HepG2 (cell line): ENCODE measurements around the gene VEGFA. TPM values are rescaled to one million over a fixed set of nuclear protein-coding genes. Genes with fewer than 3 reads are reported as not detected.

Experiments used
- ATAC-seq: fragments of 200-7000 bp; cut with Tn5 transposase; 3 replicates; pipeline ENCODE4 v1.9.1; 2020; ENCODE audit warnings: mild to moderate bottlenecking, moderate library complexity
- BruUV-seq: library from RNA; stranded (reverse); fragments of 400-500 nt; replicated peaks from 2 replicates; lab custom pipeline; 2021; lab: Mats Ljungman, UMichigan
- CTCF ChIA-PET: fragments of 300-600 bp; formaldehyde crosslinking; extraction: SDS; loops from one replicate; lab custom pipeline; 2021; ENCODE audit warnings: low total read pairs, inconsistent platforms, low intra/inter-chr PET ratio; lab: Yijun Ruan, JAX
- POLR2A ChIA-PET: fragments of 350-600 bp; sonication (Branson Sonifier 250); formaldehyde crosslinking; loops from one replicate; lab custom pipeline; 2020; ENCODE audit warnings: antibody characterized with exemption, inconsistent platforms; lab: Yijun Ruan, JAX
- DNase-seq: peaks from one replicate; pipeline ENCODE4 v3.0.0-alpha.2; 2015; ENCODE audit warnings: low spot score
- FAIRE-seq: peaks from 3 replicates; lab custom pipeline; 2011; peaks lifted over from hg19 to GRCh38; lab: Jason Lieb, UNC
- H2AFZ ChIP-seq: one replicate; pipeline ENCODE4 v1.6.1; 2011; ENCODE audit warnings: low read length, inconsistent platforms
- H3K27ac ChIP-seq: fragments of 300-600 bp; 3 replicates; pipeline ENCODE4 v1.8.0; 2011; ENCODE audit warnings: mixed run types, mild to moderate bottlenecking, mixed read lengths, low read length, inconsistent platforms; ENCODE audit not compliant: insufficient read depth; ENCODE audit errors: extremely low read length
- H3K27me3 ChIP-seq, 2 experiments: fragments of 200-600 bp in 1 of 2; 2 replicates in 1 of 2; 3 replicates in 1 of 2; pipeline versions ENCODE4 v1.6.0 to v1.8.0; 2011; ENCODE audit warnings: low read length in 2 of 2, mild to moderate bottlenecking in 2 of 2, moderate library complexity in 2 of 2, inconsistent platforms in 1 of 2; ENCODE audit not compliant: insufficient read depth in 2 of 2, control insufficient read depth in 1 of 2
- H3K36me3 ChIP-seq, 2 experiments: fragments of 200-600 bp in 1 of 2; replicated peaks in 1 of 2; 2 replicates in 1 of 2; 3 replicates in 1 of 2; pipeline versions ENCODE4 v1.5.1 to v1.8.0; 2011; ENCODE audit warnings: low read length in 2 of 2, inconsistent platforms in 1 of 2; ENCODE audit not compliant: insufficient read depth in 2 of 2, control insufficient read depth in 1 of 2
- H3K4me1 ChIP-seq: 2 replicates; pipeline ENCODE4 v1.5.1; 2012; ENCODE audit warnings: low read length, inconsistent platforms; ENCODE audit not compliant: insufficient read depth
- H3K4me2 ChIP-seq: 2 replicates; pipeline ENCODE4 v1.6.0; 2011; ENCODE audit warnings: low read depth, low read length, inconsistent platforms
- H3K4me3 ChIP-seq, 3 experiments: fragments of 200-600 bp in 1 of 3; sonication (generic), shearing (Covaris generic) in 1 of 3; replicated peaks in 1 of 3; 2 replicates each; pipeline ENCODE4 v1.5.1; 2011 to 2016; ENCODE audit warnings: low read length in 3 of 3, inconsistent platforms in 2 of 3, low read depth in 2 of 3, mild to moderate bottlenecking in 2 of 3, control low read depth in 1 of 3, mixed read lengths in 1 of 3; ENCODE audit not compliant: insufficient read depth in 1 of 3
- H3K79me2 ChIP-seq: one replicate; pipeline ENCODE4 v1.6.1; 2011; ENCODE audit warnings: low read length, inconsistent platforms; ENCODE audit not compliant: insufficient read depth
- H3K9ac ChIP-seq: 2 replicates; pipeline ENCODE4 v1.6.0; 2011; ENCODE audit warnings: mild to moderate bottlenecking, low read depth, low read length, inconsistent platforms; ENCODE audit not compliant: insufficient read depth
- H3K9me3 ChIP-seq: 2 replicates; pipeline ENCODE4 v1.5.1; 2012; ENCODE audit warnings: mild to moderate bottlenecking, low read length
- H4K20me1 ChIP-seq: 2 replicates; pipeline ENCODE4 v1.6.0; 2011; ENCODE audit warnings: inconsistent platforms, mild to moderate bottlenecking, low read length, moderate library complexity; ENCODE audit not compliant: insufficient read depth
- ARHGAP35 ChIP-seq: sonication (generic); formaldehyde crosslinking; IDR thresholded peaks from 2 replicates; pipeline ENCODE4 v1.9.0; 2022; ENCODE audit warnings: mild to moderate bottlenecking, inconsistent platforms, moderate library complexity, missing genetic modification reagents, borderline replicate concordance
- GABPB1 ChIP-seq: IDR thresholded peaks from 2 replicates; pipeline ENCODE4 v1.6.1; 2016; ENCODE audit warnings: mild to moderate bottlenecking, missing genetic modification reagents, moderate library complexity, missing compliant biosample characterization
- MLX ChIP-seq: IDR thresholded peaks from 2 replicates; pipeline ENCODE4 v1.6.1; 2016
- MTF2 ChIP-seq: sonication (generic); formaldehyde crosslinking; IDR thresholded peaks from 2 replicates; pipeline ENCODE4 v1.5.0; 2020; ENCODE audit warnings: missing genetic modification reagents, borderline replicate concordance
- MYNN ChIP-seq: sonication (generic); formaldehyde crosslinking; IDR thresholded peaks from 2 replicates; pipeline ENCODE4 v1.4.0; 2020; ENCODE audit warnings: mild to moderate bottlenecking, low read depth, missing genetic modification reagents
- PHF8 ChIP-seq: sonication (generic); formaldehyde crosslinking; IDR thresholded peaks from 2 replicates; pipeline ENCODE4 v1.5.0; 2020; ENCODE audit warnings: missing genetic modification reagents
- STAT6 ChIP-seq: sonication (generic); formaldehyde crosslinking; IDR thresholded peaks from 2 replicates; pipeline ENCODE4 v1.4.0; 2020; ENCODE audit warnings: missing genetic modification reagents, mild to moderate bottlenecking, borderline replicate concordance
- ZNF337 ChIP-seq: sonication (generic); formaldehyde crosslinking; IDR thresholded peaks from 2 replicates; pipeline ENCODE4 v1.5.1; 2020; ENCODE audit warnings: missing genetic modification reagents, low read depth, mild to moderate bottlenecking, borderline replicate concordance
- ZNF367 ChIP-seq: sonication (generic); formaldehyde crosslinking; IDR thresholded peaks from 2 replicates; pipeline ENCODE4 v1.4.0; 2020; ENCODE audit warnings: missing genetic modification reagents, borderline replicate concordance
- ZNF792 ChIP-seq: IDR thresholded peaks from 2 replicates; pipeline ENCODE4 v1.6.1; 2016
- ZSCAN31 ChIP-seq: sonication (generic); formaldehyde crosslinking; IDR thresholded peaks from 2 replicates; pipeline ENCODE4 v1.5.0; 2020; ENCODE audit warnings: low read depth, mild to moderate bottlenecking, missing genetic modification reagents
- WGBS: methylation state at CpG from one replicate; pipeline ENCODE4 v1.1.6; 2017; ENCODE audit warnings: low lambda C conversion rate; 5-methylcytosine and 5-hydroxymethylcytosine counted together
- in situ Hi-C: cut with HindIII; loops from 2 replicates; pipeline ENCODE4 v1.10.0; 2017; ENCODE audit warnings: low pct_unique_long_range_greater_than_20kb; ENCODE audit not compliant: extremely low pct_ligation_motif_present
- intact Hi-C: fragments of 100-400 bp; cut with micrococcal nuclease; formaldehyde crosslinking; loops from one replicate; pipeline ENCODE4 v1.10.0; 2022; ENCODE audit not compliant: unreplicated experiment
- polyA plus RNA-seq, 8 experiments: library from polyadenylated mRNA; depleted of rRNA in 3 of 8; stranded (reverse) in 7 of 8; unstranded in 1 of 8; fragments of >200 nt; fragmentation: Illumina TruSeq in 4 of 8; extraction: Trizol in 4 of 8; gene quantifications; 2 replicates each; pipeline versions ENCODE4 v1.2.1 to v1.2.3, GENCODE V29; 2011 to 2016; ENCODE audit warnings: low read depth in 4 of 8, missing spikeins in 1 of 8, mixed read lengths in 1 of 8; ENCODE audit not compliant: insufficient read depth in 1 of 8
- total RNA-seq, 5 experiments: library from RNA; depleted of rRNA; stranded (reverse); fragments of >200 nt; fragmentation: Illumina TruSeq; extraction: Trizol; gene quantifications; 2 replicates each; pipeline ENCODE4 v1.2.3, GENCODE V29; 2016; ENCODE audit warnings: low read depth in 1 of 5
- TF ChIP-seq, protein P1 (sequence below): sonication (generic); formaldehyde crosslinking; IDR thresholded peaks from 2 replicates; pipeline ENCODE4 v1.9.0; 2021; ENCODE audit warnings: missing genetic modification reagents, borderline replicate concordance

The VEGFA gene
- total and polyA plus RNA-seq, 2 of the 13 experiments (the other 11 are each of a cell fraction or from before 2014, with no cell fraction given), result 68.1 to 629 TPM

GRCh38 chr6:43728586-43728985 is 41.4 kb upstream of the VEGFA start:
- no peaks in the 10 kb centered on the region for H3K36me3 ChIP-seq
- DNase-seq, result no peak
- intact Hi-C loops (no loop called here), in situ Hi-C loops (no loop called here)
- CTCF ChIA-PET, result no interaction called here
- 50% methylated on average over 2 of the region's 2 CpGs for WGBS
- no peaks in the 10 kb centered on the region for H3K9me3 ChIP-seq
- TF ChIP-seq ARHGAP35 (CRISPR knock-in tag), result no peak
- no peak for TF ChIP-seq ZSCAN31 (CRISPR knock-in tag)
- no peak for TF ChIP-seq MTF2 (CRISPR knock-in tag)
- TF ChIP-seq GABPB1 (CRISPR knock-in tag), result no peak
- TF ChIP-seq, protein P1, sequence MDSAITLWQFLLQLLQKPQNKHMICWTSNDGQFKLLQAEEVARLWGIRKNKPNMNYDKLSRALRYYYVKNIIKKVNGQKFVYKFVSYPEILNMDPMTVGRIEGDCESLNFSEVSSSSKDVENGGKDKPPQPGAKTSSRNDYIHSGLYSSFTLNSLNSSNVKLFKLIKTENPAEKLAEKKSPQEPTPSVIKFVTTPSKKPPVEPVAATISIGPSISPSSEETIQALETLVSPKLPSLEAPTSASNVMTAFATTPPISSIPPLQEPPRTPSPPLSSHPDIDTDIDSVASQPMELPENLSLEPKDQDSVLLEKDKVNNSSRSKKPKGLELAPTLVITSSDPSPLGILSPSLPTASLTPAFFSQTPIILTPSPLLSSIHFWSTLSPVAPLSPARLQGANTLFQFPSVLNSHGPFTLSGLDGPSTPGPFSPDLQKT (CRISPR knock-in tag), result no peak
- TF ChIP-seq ZNF337 (CRISPR knock-in tag), result no peak
- no peak for TF ChIP-seq STAT6 (CRISPR knock-in tag)
- TF ChIP-seq MLX (CRISPR knock-in tag), result no peak
- TF ChIP-seq ZNF792 (CRISPR knock-in tag), result no peak
- TF ChIP-seq MYNN (CRISPR knock-in tag), result no peak
- TF ChIP-seq ZNF367, result no peak
- no peak for TF ChIP-seq PHF8 (CRISPR knock-in tag)
- peaks cover 38% of the 10 kb centered on the region for H3K4me1 ChIP-seq
- no peak for FAIRE-seq
- H3K79me2 ChIP-seq, result no peaks in the 10 kb centered on the region
- no peak overlapping the region for H3K4me3 ChIP-seq
- no peaks in the 10 kb centered on the region for H4K20me1 ChIP-seq
- POLR2A ChIA-PET, result no interaction called here
- H3K9ac ChIP-seq, result no peak overlapping the region
- H3K27ac ChIP-seq, result no peak overlapping the region
- H3K4me2 ChIP-seq, result no peak overlapping the region
- no peaks in the 10 kb centered on the region; a peak in 1 of 5 replicates for H3K27me3 ChIP-seq
- no TSS peak for BruUV-seq
- H2AFZ ChIP-seq, result no peak overlapping the region
- ATAC-seq, result no peak
